Nephron progenitor cell (in vitro differentiated cells): ENCODE data around the gene CLDN17.

Experiments
- DNase-seq: peaks from one replicate; pipeline ENCODE4 v3.0.0; 2021
- H3K27ac Mint-ChIP-seq: 2 replicates; pipeline ENCODE4 v1.8.0; 2021; ENCODE audit warnings: mild to moderate bottlenecking, moderate library complexity, mixed read lengths
- H3K27me3 Mint-ChIP-seq: 2 replicates; pipeline ENCODE4 v1.8.0; 2021; ENCODE audit warnings: mild to moderate bottlenecking, low read depth, mixed read lengths; ENCODE audit not compliant: poor library complexity
- H3K36me3 Mint-ChIP-seq: 2 replicates; pipeline ENCODE4 v1.8.0; 2021; ENCODE audit warnings: low read depth, mixed read lengths
- H3K4me1 Mint-ChIP-seq: 2 replicates; pipeline ENCODE4 v1.8.0; 2021; ENCODE audit warnings: mixed read lengths
- H3K4me3 Mint-ChIP-seq: 2 replicates; pipeline ENCODE4 v1.8.0; 2021; ENCODE audit warnings: mild to moderate bottlenecking, moderate library complexity, mixed read lengths
- H3K9me3 Mint-ChIP-seq: 2 replicates; pipeline ENCODE4 v1.8.0; 2021; ENCODE audit warnings: mild to moderate bottlenecking, moderate library complexity, mixed read lengths
- TF ChIP-seq, protein P1 (sequence below): fragments of 200-600 bp; sonication (generic); IDR thresholded peaks from 2 replicates; pipeline ENCODE4 v1.5.0; 2021; ENCODE audit warnings: antibody characterized with exemption

Gene CLDN17

DNA sequence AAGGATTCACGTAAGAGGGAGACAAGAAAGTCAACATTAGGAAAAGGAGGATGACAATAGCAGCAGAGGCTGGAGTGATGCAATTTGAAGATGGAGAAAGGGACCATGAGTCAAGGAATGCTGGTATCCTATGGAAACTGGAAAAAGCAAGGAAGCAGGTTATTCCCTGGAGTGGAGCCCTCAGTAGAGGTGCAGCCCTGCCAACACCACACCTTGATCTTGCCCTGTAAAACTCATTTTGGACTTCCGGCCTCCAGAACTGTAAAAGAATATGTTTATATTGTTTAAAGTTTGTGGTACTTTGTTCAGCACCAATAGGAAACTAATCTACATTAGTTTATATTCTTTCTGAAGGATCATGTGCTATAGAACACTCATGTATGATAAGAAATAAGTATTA lies 19.6 kb upstream of the CLDN17 start:
- H3K4me3 Mint-ChIP-seq = no peak overlapping the region
- H3K27me3 Mint-ChIP-seq = no peaks in the 10 kb centered on the region
- no peaks in the 10 kb centered on the region for H3K36me3 Mint-ChIP-seq
- TF ChIP-seq, protein P1, sequence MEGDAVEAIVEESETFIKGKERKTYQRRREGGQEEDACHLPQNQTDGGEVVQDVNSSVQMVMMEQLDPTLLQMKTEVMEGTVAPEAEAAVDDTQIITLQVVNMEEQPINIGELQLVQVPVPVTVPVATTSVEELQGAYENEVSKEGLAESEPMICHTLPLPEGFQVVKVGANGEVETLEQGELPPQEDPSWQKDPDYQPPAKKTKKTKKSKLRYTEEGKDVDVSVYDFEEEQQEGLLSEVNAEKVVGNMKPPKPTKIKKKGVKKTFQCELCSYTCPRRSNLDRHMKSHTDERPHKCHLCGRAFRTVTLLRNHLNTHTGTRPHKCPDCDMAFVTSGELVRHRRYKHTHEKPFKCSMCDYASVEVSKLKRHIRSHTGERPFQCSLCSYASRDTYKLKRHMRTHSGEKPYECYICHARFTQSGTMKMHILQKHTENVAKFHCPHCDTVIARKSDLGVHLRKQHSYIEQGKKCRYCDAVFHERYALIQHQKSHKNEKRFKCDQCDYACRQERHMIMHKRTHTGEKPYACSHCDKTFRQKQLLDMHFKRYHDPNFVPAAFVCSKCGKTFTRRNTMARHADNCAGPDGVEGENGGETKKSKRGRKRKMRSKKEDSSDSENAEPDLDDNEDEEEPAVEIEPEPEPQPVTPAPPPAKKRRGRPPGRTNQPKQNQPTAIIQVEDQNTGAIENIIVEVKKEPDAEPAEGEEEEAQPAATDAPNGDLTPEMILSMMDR = no peak
- no peaks in the 10 kb centered on the region for H3K4me1 Mint-ChIP-seq
- H3K27ac Mint-ChIP-seq = no peak overlapping the region
- no peak for DNase-seq
- H3K9me3 Mint-ChIP-seq = no peaks in the 10 kb centered on the region

DNA sequence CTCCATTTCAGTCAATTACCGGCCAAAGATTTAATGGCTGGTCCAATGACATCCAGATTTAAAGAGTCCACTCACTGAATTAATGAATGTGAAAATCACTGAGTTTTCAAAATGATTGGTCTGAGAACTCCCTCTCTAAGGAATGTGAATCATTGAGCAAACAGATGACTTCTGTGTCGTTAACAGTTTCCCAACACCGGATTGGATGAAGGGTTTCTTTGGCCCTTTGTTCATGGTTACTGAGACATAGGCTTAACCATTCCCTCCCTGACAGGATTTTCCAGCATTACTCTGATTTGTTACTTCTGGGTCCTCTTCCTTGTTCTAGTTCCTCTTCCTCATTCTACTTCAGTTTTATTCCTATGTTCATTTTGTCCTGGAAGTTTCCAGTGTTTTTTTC lies 1.5 kb upstream of the CLDN17 start:
- Mint-ChIP-seq H3K4me3 (no peak overlapping the region), H3K9me3 (no peaks in the 10 kb centered on the region), H3K27ac (no peak overlapping the region), H3K27me3 (peaks cover 2% of the 10 kb centered on the region), H3K36me3 (no peaks in the 10 kb centered on the region), H3K4me1 (no peaks in the 10 kb centered on the region)
- no peak for DNase-seq
- TF ChIP-seq, protein P1 = no peak

DNA sequence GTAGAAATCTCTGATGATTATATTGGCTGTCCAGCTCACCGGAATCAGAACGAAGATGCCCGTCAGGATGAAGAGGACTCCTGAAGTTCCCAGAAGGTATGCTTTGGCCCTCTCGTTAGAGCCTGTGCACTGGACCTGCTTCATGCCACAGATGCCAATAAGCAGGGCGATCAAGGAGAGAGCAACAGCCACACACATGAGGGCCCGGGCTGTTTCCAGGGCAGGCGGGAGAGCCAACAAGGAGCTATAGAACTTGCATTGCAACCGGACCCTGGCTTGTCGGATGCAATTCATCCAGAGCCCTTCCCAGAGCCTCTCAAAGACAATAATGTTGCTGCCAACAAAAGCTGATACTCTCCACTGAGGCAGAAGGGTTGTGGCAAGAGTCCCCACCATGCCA lies 434 bp downstream of the CLDN17 start:
- no peak overlapping the region for H3K4me3 Mint-ChIP-seq
- no peak overlapping the region for H3K27ac Mint-ChIP-seq
- no peaks in the 10 kb centered on the region for H3K36me3 Mint-ChIP-seq
- peaks cover 4% of the 10 kb centered on the region for H3K27me3 Mint-ChIP-seq
- no peaks in the 10 kb centered on the region for H3K4me1 Mint-ChIP-seq
- H3K9me3 Mint-ChIP-seq = no peaks in the 10 kb centered on the region
- TF ChIP-seq, protein P1 = no peak
- no peak for DNase-seq

DNA sequence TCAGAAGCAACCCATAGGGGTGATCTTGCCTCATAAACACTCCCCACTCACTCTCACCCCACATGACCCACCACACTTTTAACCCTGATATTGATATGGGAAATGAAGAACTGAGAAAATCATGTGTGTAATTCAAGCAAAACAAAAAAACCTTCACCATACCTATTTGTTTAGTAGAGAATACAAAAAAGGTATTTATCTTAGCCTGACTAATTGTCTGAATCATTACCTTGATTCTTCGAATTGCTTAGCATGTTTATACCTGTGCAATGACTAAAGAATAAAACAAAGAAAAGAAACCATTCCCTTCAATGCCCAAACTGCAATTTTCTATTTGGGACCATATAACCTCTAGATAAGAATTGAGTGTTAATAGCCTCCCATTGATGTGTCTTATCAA lies 1.8 kb downstream of the CLDN17 start:
- TF ChIP-seq, protein P1 = no peak
- no peaks in the 10 kb centered on the region for H3K36me3 Mint-ChIP-seq
- no peak for DNase-seq
- peaks cover 4% of the 10 kb centered on the region for H3K27me3 Mint-ChIP-seq
- H3K4me1 Mint-ChIP-seq = no peaks in the 10 kb centered on the region
- H3K4me3 Mint-ChIP-seq = no peak overlapping the region
- no peaks in the 10 kb centered on the region for H3K9me3 Mint-ChIP-seq
- no peak overlapping the region for H3K27ac Mint-ChIP-seq

DNA sequence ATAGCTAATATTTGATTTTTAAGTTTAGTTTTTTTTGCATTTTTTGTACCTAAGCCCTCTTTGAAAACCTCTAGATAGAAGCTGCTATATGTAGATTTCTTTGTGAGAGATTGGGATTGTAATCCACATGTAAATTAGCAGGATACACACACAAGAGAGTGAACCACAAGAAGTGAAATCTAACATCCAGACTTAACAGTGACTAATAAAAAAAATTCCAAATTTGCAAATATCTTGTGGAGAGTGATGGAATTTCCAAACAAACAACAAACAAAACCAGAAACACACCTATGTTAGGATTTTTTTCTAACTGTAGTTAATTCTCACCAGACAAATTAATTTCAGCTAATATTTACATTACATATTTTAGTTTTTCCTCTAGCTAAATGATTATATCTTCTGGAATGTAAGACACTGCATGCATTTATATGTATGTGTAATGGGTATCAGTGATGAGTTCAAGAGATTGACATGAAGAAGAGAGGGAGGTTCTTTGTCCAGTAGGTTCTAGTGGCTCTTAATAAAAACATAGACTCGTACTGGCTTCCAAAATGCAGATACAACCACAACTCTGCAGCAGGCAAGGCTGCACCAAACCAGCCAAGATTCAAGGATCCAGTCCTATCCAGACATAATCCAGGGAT lies 12.8 kb downstream of the CLDN17 start:
- no peak for DNase-seq
- Mint-ChIP-seq H3K36me3 (no peaks in the 10 kb centered on the region), H3K27ac (no peak overlapping the region), H3K9me3 (no peaks in the 10 kb centered on the region), H3K27me3 (peaks cover 3% of the 10 kb centered on the region), H3K4me3 (no peak overlapping the region), H3K4me1 (no peaks in the 10 kb centered on the region)
- TF ChIP-seq, protein P1 = no peak

DNA sequence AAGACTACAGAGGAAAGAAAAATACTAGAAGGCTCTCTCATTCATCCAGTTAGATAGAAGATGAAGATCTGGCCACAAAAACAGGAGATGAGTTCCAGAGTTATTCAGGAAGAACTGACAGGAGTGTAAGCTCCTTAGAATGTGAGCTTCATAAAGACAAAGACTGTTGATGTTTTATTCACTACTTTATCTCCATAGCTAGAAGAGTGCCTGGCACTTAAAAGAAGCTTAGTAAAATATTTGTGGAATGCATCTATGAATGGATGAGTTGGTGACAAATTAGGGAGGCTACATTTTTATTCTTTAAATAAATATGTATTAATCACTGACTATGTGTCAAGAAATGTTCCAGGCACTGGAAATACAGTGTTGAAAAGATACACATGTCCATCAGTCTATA lies 13.8 kb downstream of the CLDN17 start:
- DNase-seq = no peak
- Mint-ChIP-seq H3K4me1 (no peaks in the 10 kb centered on the region), H3K4me3 (no peak overlapping the region), H3K36me3 (no peaks in the 10 kb centered on the region), H3K27me3 (peaks cover 3% of the 10 kb centered on the region), H3K27ac (no peak overlapping the region), H3K9me3 (no peaks in the 10 kb centered on the region)
- TF ChIP-seq, protein P1 = no peak
